ENCODE measurements around the gene DENND2C. TPM values are rescaled to one million over a fixed set of nuclear protein-coding genes. Genes with fewer than 3 reads are reported as not detected.

The DENND2C gene
- total and polyA plus RNA-seq, 2 experiments from 2014 or later = 1.1 to 1.8 TPM

DNA sequence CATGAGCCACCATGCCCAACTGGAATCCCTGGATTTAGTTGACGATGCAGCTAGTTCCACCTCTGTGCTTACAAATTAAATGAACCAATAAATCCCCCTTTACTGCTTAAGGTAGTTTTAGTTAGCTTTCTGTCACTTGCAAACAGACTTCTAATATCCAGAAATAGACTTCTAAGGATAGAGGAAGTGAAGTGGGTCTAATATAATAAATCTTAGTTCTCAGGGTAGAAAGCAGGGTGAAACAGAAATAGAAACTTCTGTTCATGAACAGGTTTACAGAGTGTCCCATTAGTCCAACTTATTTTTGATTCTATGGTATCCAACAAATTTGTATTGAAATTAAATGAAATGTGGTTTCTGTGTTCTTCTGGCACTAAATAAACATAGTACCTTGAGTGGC, 108.5 kb downstream of the DENND2C start:
- TF ChIP-seq, protein P1, sequence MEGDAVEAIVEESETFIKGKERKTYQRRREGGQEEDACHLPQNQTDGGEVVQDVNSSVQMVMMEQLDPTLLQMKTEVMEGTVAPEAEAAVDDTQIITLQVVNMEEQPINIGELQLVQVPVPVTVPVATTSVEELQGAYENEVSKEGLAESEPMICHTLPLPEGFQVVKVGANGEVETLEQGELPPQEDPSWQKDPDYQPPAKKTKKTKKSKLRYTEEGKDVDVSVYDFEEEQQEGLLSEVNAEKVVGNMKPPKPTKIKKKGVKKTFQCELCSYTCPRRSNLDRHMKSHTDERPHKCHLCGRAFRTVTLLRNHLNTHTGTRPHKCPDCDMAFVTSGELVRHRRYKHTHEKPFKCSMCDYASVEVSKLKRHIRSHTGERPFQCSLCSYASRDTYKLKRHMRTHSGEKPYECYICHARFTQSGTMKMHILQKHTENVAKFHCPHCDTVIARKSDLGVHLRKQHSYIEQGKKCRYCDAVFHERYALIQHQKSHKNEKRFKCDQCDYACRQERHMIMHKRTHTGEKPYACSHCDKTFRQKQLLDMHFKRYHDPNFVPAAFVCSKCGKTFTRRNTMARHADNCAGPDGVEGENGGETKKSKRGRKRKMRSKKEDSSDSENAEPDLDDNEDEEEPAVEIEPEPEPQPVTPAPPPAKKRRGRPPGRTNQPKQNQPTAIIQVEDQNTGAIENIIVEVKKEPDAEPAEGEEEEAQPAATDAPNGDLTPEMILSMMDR (IDR thresholded peaks at IDR 0.05; ENCODE audit: low read depth, low read length) = no peak
- H3K9me3 ChIP-seq (ENCODE audit: low read depth) = no peaks in the 10 kb centered on the region
- no peaks in the 10 kb centered on the region for H3K4me1 ChIP-seq (ENCODE audit: low read depth)
- H3K27ac ChIP-seq = no peak overlapping the region
- DNase-seq (ENCODE audit: low read depth in 1 of 2, low spot score in 1 of 2) = no peak
- no peaks in the 10 kb centered on the region for H3K27me3 ChIP-seq
- H3K4me3 ChIP-seq = no peak overlapping the region
- peaks cover 6% of the 10 kb centered on the region for H3K36me3 ChIP-seq

DNA sequence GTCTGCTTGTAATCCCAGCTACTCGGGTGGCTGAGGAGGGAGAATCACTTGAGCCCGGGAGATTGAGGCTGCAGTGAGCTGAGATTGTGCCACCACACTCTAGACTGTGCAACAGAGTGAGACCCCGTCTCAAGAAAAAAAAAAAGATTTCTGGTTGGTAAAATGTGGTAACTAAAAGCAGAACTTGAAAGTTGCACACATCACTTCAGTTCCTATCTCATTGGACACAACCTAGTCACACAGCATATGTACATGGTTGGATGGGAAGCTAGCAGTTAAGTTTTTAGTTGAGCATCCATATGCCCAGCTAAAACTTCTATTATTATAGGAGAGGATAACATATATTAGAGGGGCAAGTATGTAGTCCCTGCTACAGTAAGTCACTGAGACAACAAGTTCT, 110.5 kb downstream of the DENND2C start:
- Histone ChIP-seq H3K4me3 (no peak overlapping the region), H3K36me3 (no peaks in the 10 kb centered on the region), H3K4me1 (ENCODE audit: low read depth) (no peaks in the 10 kb centered on the region), H3K9me3 (ENCODE audit: low read depth) (no peaks in the 10 kb centered on the region), H3K27ac (no peak overlapping the region), H3K27me3 (no peaks in the 10 kb centered on the region)
- TF ChIP-seq, protein P1 (IDR thresholded peaks at IDR 0.05; ENCODE audit: low read depth, low read length) = no peak
- DNase-seq (ENCODE audit: low read depth in 1 of 2, low spot score in 1 of 2) = no peak

DNA sequence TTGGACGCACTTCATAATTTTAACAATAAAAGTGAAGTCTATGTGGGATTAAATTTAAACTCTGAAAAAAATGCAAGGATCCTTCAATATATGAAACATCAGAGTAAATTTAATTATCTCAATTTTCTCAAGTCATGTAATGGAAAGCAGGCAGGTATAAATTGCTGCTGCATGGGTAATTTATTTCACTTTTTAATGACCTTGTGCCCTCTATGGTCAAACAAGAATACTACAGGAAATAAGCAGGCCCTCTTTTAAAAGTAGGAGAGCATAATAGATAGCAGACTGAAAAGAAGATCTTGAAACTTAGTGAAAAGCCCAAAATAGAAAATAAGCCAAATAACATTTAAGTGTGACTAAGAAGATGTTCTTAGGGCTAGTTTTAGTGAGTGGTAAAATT, 111.3 kb downstream of the DENND2C start:
- Histone ChIP-seq H3K36me3 (no peaks in the 10 kb centered on the region), H3K9me3 (ENCODE audit: low read depth) (no peaks in the 10 kb centered on the region), H3K27me3 (no peaks in the 10 kb centered on the region), H3K4me1 (ENCODE audit: low read depth) (no peaks in the 10 kb centered on the region), H3K27ac (no peak overlapping the region), H3K4me3 (no peak overlapping the region)
- TF ChIP-seq, protein P1 (IDR thresholded peaks at IDR 0.05; ENCODE audit: low read depth, low read length) = peak; percentile 42
- DNase-seq (ENCODE audit: low read depth in 1 of 2, low spot score in 1 of 2) = peak; percentile 10 to 29

DNA sequence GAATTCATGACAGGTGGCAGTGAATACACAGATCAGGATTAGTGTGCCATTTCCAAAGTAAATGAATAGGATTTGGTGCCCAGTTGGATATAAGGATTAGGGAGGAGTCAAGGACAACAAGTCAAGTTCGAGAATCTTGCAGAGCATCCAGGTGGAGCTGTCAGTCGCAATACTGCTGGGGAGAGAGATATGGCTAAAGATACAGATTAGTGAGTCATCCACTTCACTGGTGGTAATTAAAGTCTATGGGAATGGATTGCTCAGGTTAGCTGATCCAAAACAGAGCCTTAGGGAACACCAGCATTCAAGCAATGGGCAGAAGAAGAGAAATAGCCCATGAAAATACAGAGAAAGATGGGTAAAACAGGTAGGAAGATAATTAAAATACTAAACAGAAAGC, 115.3 kb downstream of the DENND2C start:
- no peaks in the 10 kb centered on the region for H3K4me1 ChIP-seq (ENCODE audit: low read depth)
- H3K27ac ChIP-seq = no peak overlapping the region
- H3K27me3 ChIP-seq = no peaks in the 10 kb centered on the region
- no peak overlapping the region for H3K4me3 ChIP-seq
- TF ChIP-seq, protein P1 (IDR thresholded peaks at IDR 0.05; ENCODE audit: low read depth, low read length) = no peak
- no peak for DNase-seq (ENCODE audit: low read depth in 1 of 2, low spot score in 1 of 2)
- H3K9me3 ChIP-seq (ENCODE audit: low read depth) = no peaks in the 10 kb centered on the region
- H3K36me3 ChIP-seq = no peaks in the 10 kb centered on the region

DNA sequence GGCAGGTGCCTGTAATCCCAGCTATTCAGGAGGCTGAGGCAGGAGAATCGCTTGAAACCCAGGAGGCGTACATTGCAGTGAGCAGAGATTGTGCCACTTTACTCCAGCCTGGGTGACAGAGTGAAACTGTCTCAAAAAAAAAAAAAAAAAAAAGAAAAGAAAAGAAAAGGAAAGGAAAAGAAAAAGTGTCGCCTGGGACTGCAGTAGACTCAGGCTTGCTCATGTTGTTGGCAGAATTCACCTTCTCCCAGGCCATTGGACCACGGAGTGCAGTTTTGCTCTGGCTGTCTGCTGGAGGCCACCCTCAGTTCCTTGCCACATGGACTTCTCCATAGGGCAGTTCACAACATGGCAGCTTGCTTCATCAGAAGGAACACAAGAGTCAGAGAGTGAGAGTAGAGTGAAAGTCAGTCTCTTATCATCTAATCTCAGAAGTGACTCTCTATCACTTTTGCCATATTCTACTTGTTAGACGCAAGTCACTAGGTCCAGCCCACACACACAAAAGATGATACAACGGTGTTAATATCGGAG, 117.7 kb downstream of the DENND2C start:
- TF ChIP-seq, protein P1 (IDR thresholded peaks at IDR 0.05; ENCODE audit: low read depth, low read length) = no peak
- DNase-seq (ENCODE audit: low read depth in 1 of 2, low spot score in 1 of 2) = no peak
- Histone ChIP-seq H3K9me3 (ENCODE audit: low read depth) (no peaks in the 10 kb centered on the region), H3K4me3 (no peak overlapping the region), H3K36me3 (no peaks in the 10 kb centered on the region), H3K4me1 (ENCODE audit: low read depth) (no peaks in the 10 kb centered on the region), H3K27ac (no peak overlapping the region), H3K27me3 (no peaks in the 10 kb centered on the region)

Measured in cardiac muscle cell (in vitro differentiated cells and primary cell).